Panc1 (cell line): Measurements from ENCODE around the gene SHC4.

Source experiments
- POLR2AphosphoS5 ChIP-seq: IDR thresholded peaks from 2 replicates; pipeline ENCODE4 v1.6.1; 2012; ENCODE audit warnings: mild to moderate bottlenecking, low read depth, low read length, moderate library complexity
- SIN3A ChIP-seq: IDR thresholded peaks from 2 replicates; pipeline ENCODE4 v1.6.1; 2012; ENCODE audit warnings: low read depth, mild to moderate bottlenecking, low read length, moderate library complexity, borderline replicate concordance; ENCODE audit not compliant: insufficient read depth
- TF ChIP-seq, protein P1 (sequence below): fragments of 450-650 bp; IDR thresholded peaks from 2 replicates; pipeline ENCODE4 v1.5.1; 2017; ENCODE audit warnings: mild to moderate bottlenecking
- TF ChIP-seq, protein P2 (sequence below), 2 experiments: IDR thresholded peaks; 2 replicates each; pipeline ENCODE4 v1.6.1; 2011 to 2012; ENCODE audit warnings: low read depth in 2 of 2, control low read depth in 1 of 2, low read length in 1 of 2, mild to moderate bottlenecking in 1 of 2, moderate library complexity in 1 of 2; ENCODE audit not compliant: insufficient read depth in 1 of 2

DNA sequence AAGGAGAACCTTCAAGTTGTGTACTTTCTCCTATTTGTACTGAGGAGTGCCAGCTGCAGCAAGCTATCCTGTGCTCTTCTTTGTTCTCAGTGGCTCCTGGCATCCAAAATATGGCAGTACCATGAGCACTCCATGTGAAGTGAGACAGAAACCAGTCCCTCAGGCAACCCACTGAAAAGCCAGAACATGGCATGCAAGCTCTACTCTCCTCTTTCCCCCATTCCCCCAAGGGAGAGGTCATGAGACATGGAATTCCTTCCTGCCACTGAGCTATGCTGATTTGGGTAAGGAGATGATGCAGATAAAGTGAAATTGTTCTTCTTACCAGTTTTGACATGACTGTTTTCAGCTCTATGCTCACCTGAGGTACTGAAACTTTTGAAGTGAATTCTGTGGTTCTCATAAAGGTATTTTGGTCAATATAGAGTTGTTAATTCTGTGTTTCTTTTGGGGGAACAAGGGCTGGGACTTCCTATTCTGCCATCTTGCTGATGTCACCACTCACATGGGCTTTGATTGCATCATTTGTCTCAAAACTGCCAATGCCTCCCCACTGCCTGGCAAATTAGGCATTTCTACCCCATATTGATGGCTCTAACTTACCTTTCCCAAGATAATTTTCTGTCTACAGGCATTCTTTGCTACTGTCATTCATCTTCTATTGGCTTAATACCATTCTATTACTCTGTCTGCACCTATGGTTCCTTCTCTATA is 130.0 kb downstream of the SHC4 start:
- TF ChIP-seq, protein P1, sequence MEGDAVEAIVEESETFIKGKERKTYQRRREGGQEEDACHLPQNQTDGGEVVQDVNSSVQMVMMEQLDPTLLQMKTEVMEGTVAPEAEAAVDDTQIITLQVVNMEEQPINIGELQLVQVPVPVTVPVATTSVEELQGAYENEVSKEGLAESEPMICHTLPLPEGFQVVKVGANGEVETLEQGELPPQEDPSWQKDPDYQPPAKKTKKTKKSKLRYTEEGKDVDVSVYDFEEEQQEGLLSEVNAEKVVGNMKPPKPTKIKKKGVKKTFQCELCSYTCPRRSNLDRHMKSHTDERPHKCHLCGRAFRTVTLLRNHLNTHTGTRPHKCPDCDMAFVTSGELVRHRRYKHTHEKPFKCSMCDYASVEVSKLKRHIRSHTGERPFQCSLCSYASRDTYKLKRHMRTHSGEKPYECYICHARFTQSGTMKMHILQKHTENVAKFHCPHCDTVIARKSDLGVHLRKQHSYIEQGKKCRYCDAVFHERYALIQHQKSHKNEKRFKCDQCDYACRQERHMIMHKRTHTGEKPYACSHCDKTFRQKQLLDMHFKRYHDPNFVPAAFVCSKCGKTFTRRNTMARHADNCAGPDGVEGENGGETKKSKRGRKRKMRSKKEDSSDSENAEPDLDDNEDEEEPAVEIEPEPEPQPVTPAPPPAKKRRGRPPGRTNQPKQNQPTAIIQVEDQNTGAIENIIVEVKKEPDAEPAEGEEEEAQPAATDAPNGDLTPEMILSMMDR: no peak
- TF ChIP-seq SIN3A (no peak), POLR2AphosphoS5 (no peak)
- TF ChIP-seq, protein P2, sequence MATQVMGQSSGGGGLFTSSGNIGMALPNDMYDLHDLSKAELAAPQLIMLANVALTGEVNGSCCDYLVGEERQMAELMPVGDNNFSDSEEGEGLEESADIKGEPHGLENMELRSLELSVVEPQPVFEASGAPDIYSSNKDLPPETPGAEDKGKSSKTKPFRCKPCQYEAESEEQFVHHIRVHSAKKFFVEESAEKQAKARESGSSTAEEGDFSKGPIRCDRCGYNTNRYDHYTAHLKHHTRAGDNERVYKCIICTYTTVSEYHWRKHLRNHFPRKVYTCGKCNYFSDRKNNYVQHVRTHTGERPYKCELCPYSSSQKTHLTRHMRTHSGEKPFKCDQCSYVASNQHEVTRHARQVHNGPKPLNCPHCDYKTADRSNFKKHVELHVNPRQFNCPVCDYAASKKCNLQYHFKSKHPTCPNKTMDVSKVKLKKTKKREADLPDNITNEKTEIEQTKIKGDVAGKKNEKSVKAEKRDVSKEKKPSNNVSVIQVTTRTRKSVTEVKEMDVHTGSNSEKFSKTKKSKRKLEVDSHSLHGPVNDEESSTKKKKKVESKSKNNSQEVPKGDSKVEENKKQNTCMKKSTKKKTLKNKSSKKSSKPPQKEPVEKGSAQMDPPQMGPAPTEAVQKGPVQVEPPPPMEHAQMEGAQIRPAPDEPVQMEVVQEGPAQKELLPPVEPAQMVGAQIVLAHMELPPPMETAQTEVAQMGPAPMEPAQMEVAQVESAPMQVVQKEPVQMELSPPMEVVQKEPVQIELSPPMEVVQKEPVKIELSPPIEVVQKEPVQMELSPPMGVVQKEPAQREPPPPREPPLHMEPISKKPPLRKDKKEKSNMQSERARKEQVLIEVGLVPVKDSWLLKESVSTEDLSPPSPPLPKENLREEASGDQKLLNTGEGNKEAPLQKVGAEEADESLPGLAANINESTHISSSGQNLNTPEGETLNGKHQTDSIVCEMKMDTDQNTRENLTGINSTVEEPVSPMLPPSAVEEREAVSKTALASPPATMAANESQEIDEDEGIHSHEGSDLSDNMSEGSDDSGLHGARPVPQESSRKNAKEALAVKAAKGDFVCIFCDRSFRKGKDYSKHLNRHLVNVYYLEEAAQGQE (IDR thresholded peaks at IDR 0.05; ENCODE audit: insufficient read depth in 1 of 2, low read depth in 2 of 2, low read length in 1 of 2): no peak
